Ishikawa (cell line): Measurements from ENCODE around the gene TMEM14C.

Source experiments
- CREB1 ChIP-seq: IDR thresholded peaks from 2 replicates; pipeline ENCODE4 v1.6.1; 2012; ENCODE audit warnings: low read depth
- EP300 ChIP-seq: IDR thresholded peaks from 2 replicates; pipeline ENCODE4 v1.6.1; 2012; ENCODE audit warnings: borderline replicate concordance
- FOXM1 ChIP-seq: IDR thresholded peaks from 2 replicates; pipeline ENCODE4 v1.6.1; 2012; ENCODE audit warnings: low read depth, borderline replicate concordance
- RAD21 ChIP-seq: IDR thresholded peaks from 2 replicates; pipeline ENCODE4 v1.6.1; 2012; ENCODE audit warnings: low read depth
- TAF1 ChIP-seq: IDR thresholded peaks from 2 replicates; pipeline ENCODE4 v1.6.1; 2012; ENCODE audit warnings: low read depth, mild to moderate bottlenecking
- TCF12 ChIP-seq: IDR thresholded peaks from 2 replicates; pipeline ENCODE4 v1.6.1; 2012; ENCODE audit warnings: low read depth
- TEAD4 ChIP-seq: IDR thresholded peaks from 2 replicates; pipeline ENCODE4 v1.6.1; 2012
- YY1 ChIP-seq: IDR thresholded peaks from 2 replicates; pipeline ENCODE4 v1.6.1; 2012; ENCODE audit warnings: low read depth
- TF ChIP-seq, protein P1 (sequence below): IDR thresholded peaks from 2 replicates; pipeline ENCODE4 v1.6.1; 2012

DNA sequence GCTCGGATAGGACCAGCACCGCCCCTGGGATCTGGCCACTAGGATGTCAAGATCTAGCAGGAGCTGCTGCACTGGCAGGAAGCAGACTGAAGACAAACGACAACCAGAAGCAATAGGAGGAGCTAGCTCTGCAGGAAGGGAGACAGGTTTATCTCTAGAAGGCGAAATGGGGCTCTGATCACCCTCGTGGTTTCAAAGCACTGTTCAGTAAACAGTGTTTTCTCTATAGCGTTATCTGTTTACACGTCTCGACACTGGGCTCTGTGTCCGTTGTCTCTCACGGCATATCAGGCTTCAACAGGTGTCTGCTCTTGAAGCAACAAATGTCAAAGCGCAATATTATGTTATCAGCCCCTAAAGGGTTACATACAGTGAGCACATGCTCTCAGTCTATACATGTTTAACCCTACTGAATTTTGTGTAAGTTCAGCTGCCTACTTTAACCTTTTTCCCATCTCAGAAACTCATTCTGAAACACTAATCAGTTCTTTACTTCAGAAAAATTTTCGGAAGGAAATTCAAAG lies 48.6 kb downstream of the TMEM14C start:
- TF ChIP-seq TAF1 (no peak), TCF12 (no peak), TEAD4 (no peak), RAD21 (no peak), YY1 (no peak), CREB1 (no peak), EP300 (no peak), FOXM1 (no peak)
- TF ChIP-seq, protein P1, sequence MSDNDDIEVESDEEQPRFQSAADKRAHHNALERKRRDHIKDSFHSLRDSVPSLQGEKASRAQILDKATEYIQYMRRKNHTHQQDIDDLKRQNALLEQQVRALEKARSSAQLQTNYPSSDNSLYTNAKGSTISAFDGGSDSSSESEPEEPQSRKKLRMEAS, result no peak
